Lung (tissue), 12 donors: ENCODE data around the gene EXOSC2. TPM values are rescaled to one million over a fixed set of nuclear protein-coding genes. Genes with fewer than 3 reads are reported as not detected.

Experiments used
- ATAC-seq: fragments of 200-7000 bp; cut with Tn5 transposase; one replicate; pipeline ENCODE4 v1.9.1; 2020; ENCODE audit warnings: moderate number of reproducible peaks; ENCODE audit not compliant: insufficient read depth, low FRiP score
- DNase-seq, 3 donors: peaks; one replicate each; pipeline ENCODE4 v3.0.0-alpha.2; 2013 to 2017
- H3K27ac ChIP-seq, 2 donors: one replicate each; pipeline ENCODE4 v1.5.1; 2013; ENCODE audit warnings: mild to moderate bottlenecking in 2 of 2, moderate library complexity in 2 of 2, control low read depth in 1 of 2, inconsistent platforms in 1 of 2, low read depth in 1 of 2, low read length in 1 of 2
- H3K27me3 ChIP-seq, 3 donors: one replicate each; pipeline ENCODE4 v1.5.1; 2013; ENCODE audit warnings: low read length in 2 of 3; ENCODE audit not compliant: control insufficient read depth in 3 of 3, insufficient read depth in 3 of 3
- H3K36me3 ChIP-seq, 4 donors: one replicate each; pipeline ENCODE4 v1.5.1; 2013; ENCODE audit warnings: low read length in 4 of 4, mild to moderate bottlenecking in 1 of 4, moderate library complexity in 1 of 4; ENCODE audit not compliant: control insufficient read depth in 4 of 4, insufficient read depth in 4 of 4
- H3K4me1 ChIP-seq, 5 donors: one replicate each; pipeline ENCODE4 v1.5.1; 2013; ENCODE audit warnings: low read length in 5 of 5, mild to moderate bottlenecking in 2 of 5, moderate library complexity in 1 of 5; ENCODE audit not compliant: control insufficient read depth in 5 of 5, insufficient read depth in 5 of 5
- H3K4me3 ChIP-seq: one replicate; pipeline ENCODE4 v1.5.1; 2013; ENCODE audit warnings: mild to moderate bottlenecking, control low read depth, moderate library complexity
- H3K9ac ChIP-seq, 2 donors: one replicate each; pipeline ENCODE4 v1.5.1; 2013; ENCODE audit warnings: low read length in 2 of 2, control low read depth in 1 of 2; ENCODE audit not compliant: insufficient read depth in 1 of 2
- H3K9me3 ChIP-seq, 4 donors: one replicate each; pipeline ENCODE4 v1.5.1; 2013; ENCODE audit warnings: low read length in 3 of 4, mild to moderate bottlenecking in 1 of 4, moderate library complexity in 1 of 4; ENCODE audit not compliant: control insufficient read depth in 4 of 4, insufficient read depth in 3 of 4
- WGBS, 2 donors: extraction: QIAGEN DNeasy Blood & Tissue Kit; methylation state at CpG; one replicate each; pipeline ENCODE4 v1.1.7; 2013; 5-methylcytosine and 5-hydroxymethylcytosine counted together
- polyA plus RNA-seq, 2 donors: library from polyadenylated mRNA; stranded (reverse); fragments of 200-250 nt; gene quantifications; one replicate each; pipeline ENCODE4 v1.2.1, GENCODE V29; 2013
- total RNA-seq, 2 donors: library from RNA; depleted of rRNA in 1 of 2; stranded (reverse); fragments of >200 nt in 1 of 2; gene quantifications; one replicate each; pipeline ENCODE4 v1.2.1, GENCODE V29; 2014 to 2021
- TF ChIP-seq, protein P1 (sequence below): IDR thresholded peaks from 2 replicates; pipeline ENCODE4 v1.5.1; 2012; ENCODE audit warnings: mild to moderate bottlenecking; ENCODE audit errors: control extremely low read depth, extremely low read depth
- donor health status: control.
- donor health status: control.
- donor health status: Bipolar disorder and iron deficiency.
- donor health status: healthy.
- donor health status: DM: yes; HTN: yes; CAD: no.

The EXOSC2 gene
- total and polyA plus RNA-seq, 4 donors: 15.3 to 23.0 (median 19.0) TPM

DNA sequence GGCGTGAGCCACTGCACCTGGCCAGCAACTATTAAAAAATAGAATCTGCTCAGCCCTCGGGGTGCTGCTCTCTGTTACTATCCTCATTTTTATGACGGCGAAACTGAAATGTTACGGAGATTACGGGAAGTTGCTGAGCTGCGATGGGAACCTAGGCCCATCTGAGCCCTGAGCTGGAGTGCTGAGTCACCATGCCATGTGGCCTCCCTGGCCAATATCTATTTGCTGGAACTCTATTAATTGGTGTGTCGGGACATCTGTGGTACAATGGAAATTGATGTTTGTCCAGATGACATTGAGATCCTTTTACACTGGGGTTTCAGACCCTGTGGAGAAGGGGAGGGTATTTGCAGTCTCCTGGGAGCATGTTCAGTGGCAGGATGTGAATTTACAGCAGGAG, 21.1 kb upstream of the EXOSC2 start:
- Histone ChIP-seq H3K4me1 (no peaks in the 10 kb centered on the region), H3K27me3 (peaks cover 0 to 25% (median 16%) of the 10 kb centered on the region in 3 donors), H3K4me3 (no peak overlapping the region), H3K27ac (no peak overlapping the region), H3K36me3 (no peaks in the 10 kb centered on the region), H3K9me3 (no peaks in the 10 kb centered on the region), H3K9ac (no peak overlapping the region)
- WGBS, 2 donors: 90 to 92% methylated on average over 8 of the region's 8 CpGs
- DNase-seq: no peak
- TF ChIP-seq, protein P1, sequence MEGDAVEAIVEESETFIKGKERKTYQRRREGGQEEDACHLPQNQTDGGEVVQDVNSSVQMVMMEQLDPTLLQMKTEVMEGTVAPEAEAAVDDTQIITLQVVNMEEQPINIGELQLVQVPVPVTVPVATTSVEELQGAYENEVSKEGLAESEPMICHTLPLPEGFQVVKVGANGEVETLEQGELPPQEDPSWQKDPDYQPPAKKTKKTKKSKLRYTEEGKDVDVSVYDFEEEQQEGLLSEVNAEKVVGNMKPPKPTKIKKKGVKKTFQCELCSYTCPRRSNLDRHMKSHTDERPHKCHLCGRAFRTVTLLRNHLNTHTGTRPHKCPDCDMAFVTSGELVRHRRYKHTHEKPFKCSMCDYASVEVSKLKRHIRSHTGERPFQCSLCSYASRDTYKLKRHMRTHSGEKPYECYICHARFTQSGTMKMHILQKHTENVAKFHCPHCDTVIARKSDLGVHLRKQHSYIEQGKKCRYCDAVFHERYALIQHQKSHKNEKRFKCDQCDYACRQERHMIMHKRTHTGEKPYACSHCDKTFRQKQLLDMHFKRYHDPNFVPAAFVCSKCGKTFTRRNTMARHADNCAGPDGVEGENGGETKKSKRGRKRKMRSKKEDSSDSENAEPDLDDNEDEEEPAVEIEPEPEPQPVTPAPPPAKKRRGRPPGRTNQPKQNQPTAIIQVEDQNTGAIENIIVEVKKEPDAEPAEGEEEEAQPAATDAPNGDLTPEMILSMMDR: no peak
- ATAC-seq: no peak

DNA sequence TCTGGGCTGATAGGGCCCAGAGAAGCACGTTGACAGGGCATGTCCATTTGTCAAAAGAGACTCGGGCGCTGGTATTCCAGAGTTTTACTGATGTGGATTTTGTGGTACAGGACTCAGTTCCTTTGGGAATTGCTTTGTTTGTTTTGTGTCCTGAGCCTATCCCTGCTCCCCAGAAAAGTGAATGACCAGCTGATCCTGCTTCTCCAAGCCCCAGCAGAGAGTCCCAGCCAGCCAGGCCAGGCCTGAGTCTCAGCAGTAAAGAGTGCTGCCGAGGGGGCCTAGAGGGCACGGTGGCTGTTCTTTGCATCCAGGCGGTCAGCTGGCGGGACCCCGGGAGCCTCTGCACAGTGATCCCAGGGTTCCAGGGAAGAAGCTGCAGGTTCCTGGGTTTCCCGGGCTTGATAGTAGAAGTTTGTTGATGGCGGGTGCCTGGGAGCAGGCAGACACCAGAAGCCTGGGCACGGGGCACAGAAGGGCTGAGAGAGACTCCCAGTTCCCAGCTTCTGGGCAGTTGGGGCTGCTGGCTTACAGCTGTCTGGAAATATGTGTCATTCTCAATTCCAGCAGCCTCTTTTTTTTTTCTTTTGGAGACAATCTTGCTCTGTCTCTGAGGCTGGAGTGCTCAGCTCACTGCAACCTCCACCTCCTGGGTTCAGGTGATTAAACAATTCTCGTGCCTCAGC, 20.5 kb upstream of the EXOSC2 start:
- 79 to 91% methylated on average over 12 of the region's 12 CpGs for WGBS, 2 donors
- DNase-seq: no peak

DNA sequence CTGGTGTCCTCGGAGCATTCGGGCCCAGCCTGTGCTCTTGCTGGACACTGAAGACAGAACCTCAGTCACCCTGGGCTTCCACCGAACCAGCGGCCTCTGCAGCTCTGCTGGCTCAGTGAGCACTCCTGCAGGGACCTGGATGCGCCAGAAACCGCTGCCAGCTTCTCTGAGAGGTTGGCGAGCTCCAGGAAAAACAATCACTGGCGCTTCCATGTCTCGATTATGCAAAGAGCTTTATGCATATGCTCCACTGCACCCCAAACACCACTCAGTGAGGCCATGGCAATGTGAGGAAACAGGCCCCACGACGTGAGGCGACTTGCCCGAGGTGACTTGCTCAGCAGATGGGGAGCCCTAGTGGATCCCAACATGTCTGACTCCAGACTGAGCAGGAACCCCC, 18.2 kb upstream of the EXOSC2 start:
- 87 to 88% methylated on average over 13 of the region's 13 CpGs for WGBS, 2 donors
- no peak overlapping the region for H3K4me3 ChIP-seq
- no peaks in the 10 kb centered on the region for H3K9me3 ChIP-seq
- H3K27me3 ChIP-seq: peaks cover 0 to 22% (median 6%) of the 10 kb centered on the region in 3 donors
- H3K9ac ChIP-seq: no peak overlapping the region
- DNase-seq: no peak
- no peaks in the 10 kb centered on the region for H3K36me3 ChIP-seq
- ATAC-seq: no peak
- no peaks in the 10 kb centered on the region for H3K4me1 ChIP-seq
- TF ChIP-seq, protein P1: no peak
- no peak overlapping the region for H3K27ac ChIP-seq

More for the DNA sequence above, 20.5 kb upstream of the EXOSC2 start:
- Histone ChIP-seq H3K4me3 (no peak overlapping the region), H3K36me3 (no peaks in the 10 kb centered on the region), H3K9ac (no peak overlapping the region), H3K4me1 (no peaks in the 10 kb centered on the region), H3K27me3 (peaks cover 0 to 19% (median 10%) of the 10 kb centered on the region in 3 donors), H3K9me3 (no peaks in the 10 kb centered on the region), H3K27ac (no peak overlapping the region)
- ATAC-seq: no peak
- TF ChIP-seq, protein P1: no peak
